ENCODE measurements around the gene CSH1. TPM values are rescaled to one million over a fixed set of nuclear protein-coding genes. Genes with fewer than 3 reads are reported as not detected.
"Not testable (repeated sequence)": the region's sequence is repeated elsewhere in the genome, so short reads cannot be mapped to it uniquely, and the experiment has no call there.

The CSH1 gene
- total RNA-seq, 1 donor from 2014 or later = 8.9 TPM

- H3K9ac ChIP-seq (ENCODE audit: low read length); H3K9me3 ChIP-seq (ENCODE audit: insufficient read depth, low read depth, low read length); H3K36me3 Mint-ChIP-seq (ENCODE audit: low read depth, unreplicated experiment); H3K9me3 Mint-ChIP-seq (ENCODE audit: unreplicated experiment); DNase-seq (ENCODE audit: low read depth); H3K27me3 ChIP-seq (ENCODE audit: insufficient read depth, low read length); H3K27ac ChIP-seq (ENCODE audit: low read depth, low read length); H2AFZ ChIP-seq (ENCODE audit: low read depth, low read length); H3K27ac Mint-ChIP-seq (ENCODE audit: unreplicated experiment); H3K79me2 ChIP-seq (ENCODE audit: insufficient read depth, low read length); H4K20me1 ChIP-seq (ENCODE audit: insufficient read depth, low read length); H3K4me3 Mint-ChIP-seq (ENCODE audit: unreplicated experiment); H3K4me3 ChIP-seq (ENCODE audit: insufficient read depth, low read depth, low read length); H3K4me1 ChIP-seq (ENCODE audit: insufficient read depth, low read length); FAIRE-seq; H3K4me2 ChIP-seq (ENCODE audit: low read length); H3K36me3 ChIP-seq (ENCODE audit: insufficient read depth, low read length): not testable (repeated sequence)
- Mint-ChIP-seq H3K27me3 (ENCODE audit: low read depth, unreplicated experiment) (peaks cover 11% of the 10 kb centered on the region), H3K4me1 (ENCODE audit: low read depth, unreplicated experiment) (peaks cover 18% of the 10 kb centered on the region)
These were observed 22.2 kb downstream of the CSH1 start for GRCh38 chr17:63874061-63874626.

- not testable (repeated sequence) for H3K36me3 Mint-ChIP-seq (ENCODE audit: low read depth, unreplicated experiment); H3K27me3 ChIP-seq (ENCODE audit: insufficient read depth, low read length); H3K4me1 ChIP-seq (ENCODE audit: insufficient read depth, low read length); FAIRE-seq; H3K27ac ChIP-seq (ENCODE audit: low read depth, low read length); H3K9me3 Mint-ChIP-seq (ENCODE audit: unreplicated experiment); H3K79me2 ChIP-seq (ENCODE audit: insufficient read depth, low read length); H3K9ac ChIP-seq (ENCODE audit: low read length); DNase-seq (ENCODE audit: low read depth); H3K27me3 Mint-ChIP-seq (ENCODE audit: low read depth, unreplicated experiment); H4K20me1 ChIP-seq (ENCODE audit: insufficient read depth, low read length); H3K4me3 ChIP-seq (ENCODE audit: insufficient read depth, low read depth, low read length); H3K4me2 ChIP-seq (ENCODE audit: low read length); H3K36me3 ChIP-seq (ENCODE audit: insufficient read depth, low read length); H2AFZ ChIP-seq (ENCODE audit: low read depth, low read length); H3K9me3 ChIP-seq (ENCODE audit: insufficient read depth, low read depth, low read length); H3K27ac Mint-ChIP-seq (ENCODE audit: unreplicated experiment); H3K4me3 Mint-ChIP-seq (ENCODE audit: unreplicated experiment)
- peaks cover 18% of the 10 kb centered on the region for H3K4me1 Mint-ChIP-seq (ENCODE audit: low read depth, unreplicated experiment)
These were observed 22.8 kb downstream of the CSH1 start, which contains the start of gene CSH2 for GRCh38 chr17:63873577-63873976. Gene CSH2, minus strand, starts transcription at chr17:63873677. Its CDS starts 63 bp downstream, at chr17:63873614.

- not testable (repeated sequence) for H3K79me2 ChIP-seq (ENCODE audit: insufficient read depth, low read length); H3K9me3 ChIP-seq (ENCODE audit: insufficient read depth, low read depth, low read length); H3K4me3 Mint-ChIP-seq (ENCODE audit: unreplicated experiment); DNase-seq (ENCODE audit: low read depth); H3K4me1 ChIP-seq (ENCODE audit: insufficient read depth, low read length); H3K27ac ChIP-seq (ENCODE audit: low read depth, low read length); H3K36me3 ChIP-seq (ENCODE audit: insufficient read depth, low read length); H3K36me3 Mint-ChIP-seq (ENCODE audit: low read depth, unreplicated experiment); H3K9ac ChIP-seq (ENCODE audit: low read length); H3K27me3 ChIP-seq (ENCODE audit: insufficient read depth, low read length); FAIRE-seq; H4K20me1 ChIP-seq (ENCODE audit: insufficient read depth, low read length); H3K4me2 ChIP-seq (ENCODE audit: low read length); H3K9me3 Mint-ChIP-seq (ENCODE audit: unreplicated experiment); H2AFZ ChIP-seq (ENCODE audit: low read depth, low read length); H3K27ac Mint-ChIP-seq (ENCODE audit: unreplicated experiment); H3K27me3 Mint-ChIP-seq (ENCODE audit: low read depth, unreplicated experiment); H3K4me3 ChIP-seq (ENCODE audit: insufficient read depth, low read depth, low read length)
- peaks cover 18% of the 10 kb centered on the region for H3K4me1 Mint-ChIP-seq (ENCODE audit: low read depth, unreplicated experiment)
These were observed 24.6 kb downstream of the CSH1 start for GRCh38 chr17:63871646-63872365.

GRCh38 chr17:63870292-63870665 is 26.1 kb downstream of the CSH1 start:
- not testable (repeated sequence) for H3K27me3 Mint-ChIP-seq (ENCODE audit: low read depth, unreplicated experiment); H4K20me1 ChIP-seq (ENCODE audit: insufficient read depth, low read length); H3K27me3 ChIP-seq (ENCODE audit: insufficient read depth, low read length); FAIRE-seq; H3K9me3 Mint-ChIP-seq (ENCODE audit: unreplicated experiment); DNase-seq (ENCODE audit: low read depth); H3K36me3 Mint-ChIP-seq (ENCODE audit: low read depth, unreplicated experiment); H3K4me3 Mint-ChIP-seq (ENCODE audit: unreplicated experiment); H3K36me3 ChIP-seq (ENCODE audit: insufficient read depth, low read length); H3K79me2 ChIP-seq (ENCODE audit: insufficient read depth, low read length); H2AFZ ChIP-seq (ENCODE audit: low read depth, low read length); H3K4me2 ChIP-seq (ENCODE audit: low read length); H3K27ac ChIP-seq (ENCODE audit: low read depth, low read length); H3K4me3 ChIP-seq (ENCODE audit: insufficient read depth, low read depth, low read length); H3K4me1 ChIP-seq (ENCODE audit: insufficient read depth, low read length); H3K9me3 ChIP-seq (ENCODE audit: insufficient read depth, low read depth, low read length); H3K9ac ChIP-seq (ENCODE audit: low read length)
- H3K4me1 Mint-ChIP-seq (ENCODE audit: low read depth, unreplicated experiment) = peaks cover 18% of the 10 kb centered on the region
- peak overlapping the region; percentile 14 for H3K27ac Mint-ChIP-seq (ENCODE audit: unreplicated experiment)

GRCh38 chr17:63869491-63870291 is 26.7 kb downstream of the CSH1 start:
- H3K4me2 ChIP-seq (ENCODE audit: low read length); H3K9ac ChIP-seq (ENCODE audit: low read length); H4K20me1 ChIP-seq (ENCODE audit: insufficient read depth, low read length); H3K27ac ChIP-seq (ENCODE audit: low read depth, low read length); H3K79me2 ChIP-seq (ENCODE audit: insufficient read depth, low read length); H2AFZ ChIP-seq (ENCODE audit: low read depth, low read length); H3K4me3 ChIP-seq (ENCODE audit: insufficient read depth, low read depth, low read length); H3K4me3 Mint-ChIP-seq (ENCODE audit: unreplicated experiment); H3K36me3 ChIP-seq (ENCODE audit: insufficient read depth, low read length); H3K4me1 ChIP-seq (ENCODE audit: insufficient read depth, low read length); FAIRE-seq; H3K27me3 Mint-ChIP-seq (ENCODE audit: low read depth, unreplicated experiment); H3K9me3 ChIP-seq (ENCODE audit: insufficient read depth, low read depth, low read length); H3K9me3 Mint-ChIP-seq (ENCODE audit: unreplicated experiment); H3K27me3 ChIP-seq (ENCODE audit: insufficient read depth, low read length); H3K36me3 Mint-ChIP-seq (ENCODE audit: low read depth, unreplicated experiment): not testable (repeated sequence)
- Mint-ChIP-seq H3K27ac (ENCODE audit: unreplicated experiment) (peak overlapping the region; percentile 77), H3K4me1 (ENCODE audit: low read depth, unreplicated experiment) (peaks cover 18% of the 10 kb centered on the region)
- peak; percentile 25 for DNase-seq (ENCODE audit: low read depth)

Data from astrocyte (in vitro differentiated cells and primary cell).